IMR-90 (cell line): ENCODE data around the gene SIPA1L3. TPM values are rescaled to one million over a fixed set of nuclear protein-coding genes. Genes with fewer than 3 reads are reported as not detected.

Source experiments
- ATAC-seq: fragments of 200-7000 bp; cut with Tn5 transposase; 2 replicates; pipeline ENCODE4 v1.9.1; 2020; ENCODE audit warnings: low read depth, mild to moderate bottlenecking, moderate library complexity
- BruUV-seq: library from RNA; stranded (reverse); fragments of 400-500 nt; replicated peaks from 2 replicates; lab custom pipeline; 2021; lab: Mats Ljungman, UMichigan
- CTCF ChIA-PET: fragments of 300-600 bp; formaldehyde crosslinking; extraction: SDS; loops from one replicate; lab custom pipeline; 2021; ENCODE audit warnings: antibody characterized with exemption; lab: Yijun Ruan, JAX
- POLR2A ChIA-PET: fragments of 300-600 bp; sonication (Branson Sonifier 250); formaldehyde crosslinking; loops from one replicate; lab custom pipeline; 2022; ENCODE audit warnings: antibody characterized with exemption; ENCODE audit not compliant: unreplicated experiment; lab: Charles Lee
- DNase-seq: peaks from one replicate; pipeline ENCODE4 v3.0.0; 2013
- H2AFZ ChIP-seq: replicated peaks from 2 replicates; pipeline ENCODE3; 2013; ENCODE audit warnings: low read length, mild to moderate bottlenecking; ENCODE audit not compliant: poor library complexity
- H2AK5ac ChIP-seq: 2 replicates; pipeline ENCODE4 v1.6.1; 2013; ENCODE audit warnings: low read depth, low read length, inconsistent platforms
- H2AK9ac ChIP-seq: replicated peaks from 2 replicates; pipeline ENCODE3; 2013; ENCODE audit warnings: mild to moderate bottlenecking, low read depth, low read length, moderate library complexity; ENCODE audit not compliant: poor library complexity
- H2BK120ac ChIP-seq: 2 replicates; pipeline ENCODE4 v1.6.1; 2013; ENCODE audit warnings: low read depth, low read length, inconsistent platforms
- H2BK15ac ChIP-seq: 3 replicates; pipeline ENCODE4 v1.6.1; 2013; ENCODE audit warnings: low read depth, low read length, inconsistent platforms
- H2BK20ac ChIP-seq: 2 replicates; pipeline ENCODE4 v1.6.1; 2013; ENCODE audit warnings: low read depth, mild to moderate bottlenecking, inconsistent platforms, low read length, moderate library complexity
- H2BK5ac ChIP-seq: 2 replicates; pipeline ENCODE4 v1.6.1; 2013; ENCODE audit warnings: mild to moderate bottlenecking, low read depth, low read length, inconsistent platforms; ENCODE audit not compliant: poor library complexity, severe bottlenecking
- H3K14ac ChIP-seq: replicated peaks from 2 replicates; pipeline ENCODE4 v1.6.1; 2013; ENCODE audit warnings: low read depth, low read length, inconsistent platforms
- H3K18ac ChIP-seq: 2 replicates; pipeline ENCODE4 v1.6.1; 2013; ENCODE audit warnings: low read depth, low read length, control low read depth
- H3K23ac ChIP-seq: 2 replicates; pipeline ENCODE4 v1.6.1; 2013; ENCODE audit warnings: low read depth, low read length, inconsistent platforms
- H3K27ac ChIP-seq: 2 replicates; pipeline ENCODE4 v1.5.1; 2013; ENCODE audit warnings: mild to moderate bottlenecking, control low read depth, low read length; ENCODE audit not compliant: insufficient read depth
- H3K27me3 ChIP-seq: 2 replicates; pipeline ENCODE4 v1.6.1; 2013; ENCODE audit warnings: low read length; ENCODE audit not compliant: control insufficient read depth, insufficient read depth
- H3K36me3 ChIP-seq: 2 replicates; pipeline ENCODE4 v1.6.1; 2013; ENCODE audit warnings: low read length, mixed read lengths; ENCODE audit not compliant: control insufficient read depth, insufficient read depth
- H3K4ac ChIP-seq: 2 replicates; pipeline ENCODE4 v1.6.1; 2013; ENCODE audit warnings: low read depth, low read length, inconsistent platforms
- H3K4me1 ChIP-seq: 2 replicates; pipeline ENCODE4 v1.6.1; 2013; ENCODE audit warnings: low read length, mixed read lengths; ENCODE audit not compliant: control insufficient read depth, insufficient read depth
- H3K4me2 ChIP-seq: 2 replicates; pipeline ENCODE4 v1.6.1; 2013; ENCODE audit warnings: low read depth, mild to moderate bottlenecking, control low read depth, low read length, moderate library complexity
- H3K4me3 ChIP-seq: 2 replicates; pipeline ENCODE4 v1.5.1; 2013; ENCODE audit warnings: low read depth, mild to moderate bottlenecking, control low read depth, low read length, moderate library complexity; ENCODE audit not compliant: insufficient read depth
- H3K56ac ChIP-seq: 2 replicates; pipeline ENCODE4 v1.6.1; 2013; ENCODE audit warnings: low read length, inconsistent platforms; ENCODE audit not compliant: insufficient read depth; ENCODE audit errors: extremely low read depth
- H3K79me1 ChIP-seq, 2 experiments: 2 replicates each; pipeline ENCODE4 v1.6.1; 2013; ENCODE audit warnings: low read length in 2 of 2, inconsistent platforms in 1 of 2, low read depth in 1 of 2
- H3K9ac ChIP-seq: 2 replicates; pipeline ENCODE4 v1.6.1; 2013; ENCODE audit warnings: low read depth, low read length, control low read depth
- H3K9me1 ChIP-seq: 2 replicates; pipeline ENCODE4 v1.6.1; 2013; ENCODE audit warnings: low read length, inconsistent platforms; ENCODE audit not compliant: insufficient read depth
- H3K9me3 ChIP-seq: 2 replicates; pipeline ENCODE4 v1.6.1; 2013; ENCODE audit warnings: low read length; ENCODE audit not compliant: control insufficient read depth, insufficient read depth
- H4K20me1 ChIP-seq: 2 replicates; pipeline ENCODE4 v1.6.1; 2013; ENCODE audit warnings: low read length, inconsistent platforms; ENCODE audit not compliant: insufficient read depth
- H4K5ac ChIP-seq: 2 replicates; pipeline ENCODE4 v1.6.1; 2013; ENCODE audit warnings: mild to moderate bottlenecking, low read depth, low read length, control low read depth
- H4K8ac ChIP-seq, 2 experiments: 2 replicates each; pipeline ENCODE4 v1.6.1; 2013; ENCODE audit warnings: low read depth in 2 of 2, low read length in 2 of 2, control low read depth in 1 of 2, inconsistent platforms in 1 of 2
- H4K91ac ChIP-seq: 2 replicates; pipeline ENCODE4 v1.6.1; 2013; ENCODE audit warnings: low read depth, low read length, inconsistent platforms; ENCODE audit not compliant: insufficient read depth
- BHLHE40 ChIP-seq: fragments of 150-350 bp; IDR thresholded peaks from 2 replicates; pipeline ENCODE4 v1.6.1; 2016; ENCODE audit warnings: mild to moderate bottlenecking, low read depth, low read length
- CEBPB ChIP-seq: IDR thresholded peaks from 2 replicates; pipeline ENCODE4 v1.6.1; 2012; ENCODE audit warnings: low read depth, low read length, improper control_type of control experiment
- CHD1 ChIP-seq: IDR thresholded peaks from 2 replicates; pipeline ENCODE4 v1.6.1; 2012; ENCODE audit warnings: low read depth, low read length, improper control_type of control experiment
- CTCF ChIP-seq: conservative IDR thresholded peaks from 2 replicates; pipeline ENCODE4 v1.5.1; 2012; ENCODE audit warnings: mild to moderate bottlenecking, low read depth, low read length, improper control_type of control experiment
- ELK1 ChIP-seq: fragments of 150-350 bp; IDR thresholded peaks from 2 replicates; pipeline ENCODE4 v1.6.1; 2016; ENCODE audit warnings: low read depth, mild to moderate bottlenecking, low read length, moderate library complexity, borderline replicate concordance
- FOS ChIP-seq: fragments of 150-350 bp; IDR thresholded peaks from 2 replicates; pipeline ENCODE4 v1.6.1; 2016; ENCODE audit warnings: low read depth, low read length
- MAFK ChIP-seq: IDR thresholded peaks from 2 replicates; pipeline ENCODE4 v1.6.1; 2012; ENCODE audit warnings: low read depth, low read length, improper control_type of control experiment
- MAZ ChIP-seq: IDR thresholded peaks from 2 replicates; pipeline ENCODE4 v1.6.1; 2012; ENCODE audit warnings: low read depth, mild to moderate bottlenecking, low read length, improper control_type of control experiment, moderate library complexity, borderline replicate concordance
- MXI1 ChIP-seq: IDR thresholded peaks from 2 replicates; pipeline ENCODE4 v1.6.1; 2012; ENCODE audit warnings: low read depth, mild to moderate bottlenecking, low read length, moderate library complexity, borderline replicate concordance
- NFE2L2 ChIP-seq: fragments of 150-350 bp; IDR thresholded peaks from 2 replicates; pipeline ENCODE4 v1.6.1; 2016; ENCODE audit warnings: low read depth, mild to moderate bottlenecking, low read length
- POLR2A ChIP-seq: IDR thresholded peaks from 2 replicates; pipeline ENCODE4 v1.6.1; 2012; ENCODE audit warnings: mild to moderate bottlenecking, low read depth, low read length
- RAD21 ChIP-seq: IDR thresholded peaks from 2 replicates; pipeline ENCODE4 v1.6.1; 2012; ENCODE audit warnings: low read length, improper control_type of control experiment
- RCOR1 ChIP-seq: IDR thresholded peaks from 2 replicates; pipeline ENCODE4 v1.6.1; 2012; ENCODE audit warnings: mild to moderate bottlenecking, low read length, improper control_type of control experiment; ENCODE audit not compliant: insufficient replicate concordance
- RFX5 ChIP-seq: IDR thresholded peaks from 2 replicates; pipeline ENCODE4 v1.8.0; 2012; ENCODE audit warnings: low read depth, mild to moderate bottlenecking, low read length, moderate library complexity
- SMC3 ChIP-seq: fragments of 150-350 bp; IDR thresholded peaks from 2 replicates; pipeline ENCODE4 v1.6.1; 2016; ENCODE audit warnings: low read depth, mild to moderate bottlenecking, antibody characterized with exemption, low read length, moderate library complexity
- USF2 ChIP-seq: fragments of 150-350 bp; IDR thresholded peaks from 2 replicates; pipeline ENCODE4 v1.6.1; 2017; ENCODE audit warnings: mild to moderate bottlenecking, antibody characterized with exemption, low read length, low read depth
- WGBS, 2 experiments: methylation state at CpG; one replicate each; pipeline versions ENCODE4 v1.1.5 to v1.1.7; 2013; ENCODE audit warnings: missing lambda C conversion rate in 2 of 2; ENCODE audit not compliant: insufficient read length in 1 of 2; ENCODE audit errors: extremely low coverage in 2 of 2; 5-methylcytosine and 5-hydroxymethylcytosine counted together
- dilution Hi-C: fragments of 300-500 bp; cut with HindIII; formaldehyde crosslinking; loops from one replicate; pipeline ENCODE4 v1.14.3; 2018; ENCODE audit warnings: low sequenced_read_pairs; ENCODE audit not compliant: unreplicated experiment
- in situ Hi-C: fragments of 300-500 bp; cut with MboI; formaldehyde crosslinking; loops from 3 replicates; pipeline ENCODE4 v1.14.3; 2019; ENCODE audit warnings: low sequenced_read_pairs, inconsistent platforms, mixed read lengths
- intact Hi-C: fragments of 100-400 bp; cut with micrococcal nuclease; formaldehyde crosslinking; loops from 2 replicates; pipeline ENCODE4 v1.10.0; 2022
- polyA plus RNA-seq, 3 experiments: library from polyadenylated mRNA; depleted of rRNA; stranded (reverse); fragments of >200 nt; gene quantifications; 2 replicates each; pipeline ENCODE4 v1.2.3, GENCODE V29; 2012; ENCODE audit warnings: low replicate concordance in 1 of 3
- total RNA-seq: library from RNA; depleted of rRNA; stranded (reverse); fragments of >200 nt; gene quantifications from 2 replicates; pipeline ENCODE4 v1.2.3, GENCODE V29; 2012

SIPA1L3 gene
- total and polyA plus RNA-seq, 2 of the 4 experiments (the other 2 are of a cell fraction): 4.1 to 9.4 TPM

GRCh38 chr19:37936886-37937285, 29.9 kb downstream of the SIPA1L3 start:
- no peak overlapping the region for H2AFZ ChIP-seq
- TF ChIP-seq USF2 (no peak), POLR2A (no peak), SMC3 (no peak), RAD21 (no peak), ELK1 (no peak), FOS (no peak), RCOR1 (no peak), RFX5 (no peak), MAZ (no peak), MAFK (no peak), CEBPB (no peak), CHD1 (no peak), NFE2L2 (no peak), BHLHE40 (no peak), MXI1 (no peak), CTCF (no peak)
- no peak overlapping the region for H3K27ac ChIP-seq
- H3K4me2 ChIP-seq: no peak overlapping the region
- H2BK20ac ChIP-seq: no peak overlapping the region
- peaks cover 11% of the 10 kb centered on the region for H3K4me1 ChIP-seq
- H3K4ac ChIP-seq: no peak overlapping the region
- peaks cover 3% of the 10 kb centered on the region; the same call in 1 of the 2 replicates for H3K36me3 ChIP-seq
- 100% methylated on average over 2 of the region's 2 CpGs; no CpG with 5 or more reads in 1 of the 2 experiments for WGBS, 2 experiments
- DNase-seq: no peak
- BruUV-seq: no TSS peak
- no peak overlapping the region for H3K56ac ChIP-seq
- intact Hi-C loops (no loop called here), dilution Hi-C loops (no loop called here), in situ Hi-C loops (no loop called here)
- ChIA-PET POLR2A (no interaction called here), CTCF (no interaction called here)
- H3K18ac ChIP-seq: no peak overlapping the region
- H3K23ac ChIP-seq: no peak overlapping the region
- H3K9me3 ChIP-seq: peaks cover 9% of the 10 kb centered on the region
- H4K8ac ChIP-seq: no peak overlapping the region
- H2AK9ac ChIP-seq: no peak overlapping the region
- H2BK120ac ChIP-seq: no peak overlapping the region
- no peak overlapping the region for H2BK15ac ChIP-seq
- H3K9ac ChIP-seq: no peak overlapping the region
- peaks cover 58 to 88% of the 10 kb centered on the region in 2 experiments for H3K79me1 ChIP-seq
- no peak overlapping the region for H2BK5ac ChIP-seq
- H3K14ac ChIP-seq: no peak overlapping the region
- peaks cover 22% of the 10 kb centered on the region for H4K20me1 ChIP-seq
- no peaks in the 10 kb centered on the region for H3K27me3 ChIP-seq
- ATAC-seq: no peak
- no peak overlapping the region for H3K4me3 ChIP-seq
- H4K91ac ChIP-seq: no peak overlapping the region
- H4K5ac ChIP-seq: no peak overlapping the region
- H3K9me1 ChIP-seq: peaks cover 8% of the 10 kb centered on the region
- H2AK5ac ChIP-seq: no peak overlapping the region
